ENCODE measurements around the gene VAV1. TPM values are rescaled to one million over a fixed set of nuclear protein-coding genes. Genes with fewer than 3 reads are reported as not detected.
"Not testable (repeated sequence)": the region's sequence is repeated elsewhere in the genome, so short reads cannot be mapped to it uniquely, and the experiment has no call there.

Gene VAV1
- total RNA-seq, 1 donor from 2014 or later = 2.5 TPM

- DNase-seq = no peak
These were observed 11.9 kb upstream of the VAV1 start for GRCh38 chr19:6760606-6761005.

GRCh38 chr19:6761053-6761676, 11.3 kb upstream of the VAV1 start:
- no peak for DNase-seq

- DNase-seq = not testable (repeated sequence)
These were observed 10.2 kb upstream of the VAV1 start for GRCh38 chr19:6762253-6762797.

- DNase-seq = no peak
These were observed 6.7 kb upstream of the VAV1 start for GRCh38 chr19:6765738-6766356.

GRCh38 chr19:6766357-6767080, 6.0 kb upstream of the VAV1 start:
- no peak for DNase-seq

GRCh38 chr19:6767081-6767356, 5.5 kb upstream of the VAV1 start:
- no peak for DNase-seq

GRCh38 chr19:6767357-6768235, 4.9 kb upstream of the VAV1 start, which contains the start of gene SH2D3A:
SH2D3A (minus strand) TSS chr19:6767435; CDS start chr19:6763748, 3,687 bp downstream.
- no peak for DNase-seq

- no peak for DNase-seq
These were observed 4.2 kb upstream of the VAV1 start for GRCh38 chr19:6768236-6768785.

GRCh38 chr19:6769006-6769619, 3.4 kb upstream of the VAV1 start:
- no peak for DNase-seq

- DNase-seq = not testable (repeated sequence)
These were observed 870 bp upstream of the VAV1 start for GRCh38 chr19:6771648-6772027.

- DNase-seq = no peak
These were observed 386 bp downstream of the VAV1 start for GRCh38 chr19:6772866-6773322.

GRCh38 chr19:6773323-6773931, 919 bp downstream of the VAV1 start:
- DNase-seq = no peak

GRCh38 chr19:6774821-6775707, 2.6 kb downstream of the VAV1 start:
- DNase-seq = no peak

- DNase-seq = not testable (repeated sequence)
These were observed 3.5 kb downstream of the VAV1 start for GRCh38 chr19:6776045-6776444.

- no peak for DNase-seq
These were observed 4.5 kb downstream of the VAV1 start for GRCh38 chr19:6776999-6777398.

- no peak for DNase-seq
These were observed 4.9 kb downstream of the VAV1 start for GRCh38 chr19:6777434-6777833.

- DNase-seq = no peak
These were observed 5.9 kb downstream of the VAV1 start for GRCh38 chr19:6778386-6778785.

GRCh38 chr19:6779206-6779605, 6.7 kb downstream of the VAV1 start:
- DNase-seq = no peak

GRCh38 chr19:6787393-6787792, 14.9 kb downstream of the VAV1 start:
- DNase-seq = no peak

GRCh38 chr19:6788896-6789295, 16.4 kb downstream of the VAV1 start:
- DNase-seq = no peak

All from occipital lobe (tissue), 2 donors.